ENCODE measurements around the gene PC.

The PC gene

DNA sequence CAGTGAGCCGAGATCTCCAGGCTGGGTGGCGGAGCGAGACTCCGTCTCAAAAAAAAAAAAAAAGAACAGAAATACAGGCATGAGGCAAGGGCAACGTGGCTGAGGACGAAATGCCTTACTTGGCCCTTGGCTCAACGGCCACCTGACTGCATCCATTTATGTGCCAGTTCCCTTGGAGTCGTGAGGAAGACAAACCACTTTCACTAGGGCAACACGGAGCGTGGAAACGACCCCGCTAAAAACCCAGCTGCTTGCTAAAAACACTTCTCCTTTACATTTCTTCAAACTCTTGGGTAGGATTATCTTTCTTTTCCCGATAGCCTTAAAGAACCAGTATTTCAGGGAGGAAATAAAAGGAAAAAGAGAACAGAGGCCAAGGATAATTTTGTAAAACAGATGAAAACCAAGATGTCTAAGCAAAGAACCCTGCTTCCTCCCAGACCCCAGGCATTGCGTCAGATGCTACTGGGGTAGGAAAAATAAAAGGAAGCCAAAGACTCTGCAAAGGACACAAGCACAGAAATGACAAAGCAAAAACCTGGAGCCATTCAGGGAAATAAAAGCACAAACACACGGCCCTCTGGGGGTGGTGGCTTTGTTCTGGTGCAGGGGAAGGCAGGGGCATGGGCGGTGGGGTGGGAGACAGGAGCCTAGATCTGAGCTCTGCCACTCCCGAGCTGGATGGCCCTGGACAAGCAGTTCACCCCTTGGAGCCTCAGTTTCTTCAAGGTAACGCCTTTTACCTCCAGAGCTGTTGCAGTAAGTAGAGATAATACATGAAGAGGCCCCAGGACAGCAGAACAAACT, 37.0 kb downstream of the PC start:
- H3K27ac ChIP-seq (ENCODE audit: low read depth, low read length), result peak overlapping the region; percentile 18; the same call in 1 of the 2 replicates

GRCh38 chr11:66919923-66920322, 38.3 kb downstream of the PC start:
- H3K4me3 ChIP-seq (ENCODE audit: low read depth, low read length), result no peak overlapping the region
- no peak overlapping the region for H3K27ac ChIP-seq (ENCODE audit: low read depth, low read length)
- no peak overlapping the region for H3K9ac ChIP-seq (ENCODE audit: low read length)
- peaks cover 35% of the 10 kb centered on the region for H3K4me1 ChIP-seq (ENCODE audit: control insufficient read depth, insufficient read depth, low read length)
- no peaks in the 10 kb centered on the region for H3K36me3 ChIP-seq (ENCODE audit: control insufficient read depth, insufficient read depth, low read length)
- H3K27me3 ChIP-seq (ENCODE audit: control insufficient read depth, insufficient read depth, low read length), result no peaks in the 10 kb centered on the region
- peaks cover 3% of the 10 kb centered on the region for H3K9me3 ChIP-seq (ENCODE audit: control insufficient read depth, insufficient read depth, low read depth, low read length)

More for the DNA sequence above, 37.0 kb downstream of the PC start:
- H3K4me3 ChIP-seq (ENCODE audit: low read depth, low read length), result no peak overlapping the region
- H3K9me3 ChIP-seq (ENCODE audit: control insufficient read depth, insufficient read depth, low read depth, low read length), result peaks cover 3% of the 10 kb centered on the region
- no peaks in the 10 kb centered on the region for H3K27me3 ChIP-seq (ENCODE audit: control insufficient read depth, insufficient read depth, low read length)
- no peak overlapping the region for H3K9ac ChIP-seq (ENCODE audit: low read length)
- peaks cover 22% of the 10 kb centered on the region for H3K4me1 ChIP-seq (ENCODE audit: control insufficient read depth, insufficient read depth, low read length)
- no peaks in the 10 kb centered on the region for H3K36me3 ChIP-seq (ENCODE audit: control insufficient read depth, insufficient read depth, low read length)

- H3K9me3 ChIP-seq (ENCODE audit: control insufficient read depth, insufficient read depth, low read depth, low read length), result no peaks in the 10 kb centered on the region; the same call in 1 of the 2 replicates
- no peak overlapping the region for H3K4me3 ChIP-seq (ENCODE audit: low read depth, low read length)
- H3K36me3 ChIP-seq (ENCODE audit: control insufficient read depth, insufficient read depth, low read length), result no peaks in the 10 kb centered on the region
- H3K4me1 ChIP-seq (ENCODE audit: control insufficient read depth, insufficient read depth, low read length), result peaks cover 39% of the 10 kb centered on the region
- H3K27me3 ChIP-seq (ENCODE audit: control insufficient read depth, insufficient read depth, low read length), result no peaks in the 10 kb centered on the region
- no peak overlapping the region for H3K9ac ChIP-seq (ENCODE audit: low read length)
- no peak overlapping the region for H3K27ac ChIP-seq (ENCODE audit: low read depth, low read length)
These were observed 39.4 kb downstream of the PC start for GRCh38 chr11:66918741-66919140.

GRCh38 chr11:66915866-66916265, 42.3 kb downstream of the PC start:
- H3K4me3 ChIP-seq (ENCODE audit: low read depth, low read length), result no peak overlapping the region
- H3K4me1 ChIP-seq (ENCODE audit: control insufficient read depth, insufficient read depth, low read length), result peaks cover 43% of the 10 kb centered on the region
- no peak overlapping the region for H3K9ac ChIP-seq (ENCODE audit: low read length)
- no peaks in the 10 kb centered on the region for H3K27me3 ChIP-seq (ENCODE audit: control insufficient read depth, insufficient read depth, low read length)
- no peak overlapping the region for H3K27ac ChIP-seq (ENCODE audit: low read depth, low read length)
- H3K9me3 ChIP-seq (ENCODE audit: control insufficient read depth, insufficient read depth, low read depth, low read length), result no peaks in the 10 kb centered on the region
- no peaks in the 10 kb centered on the region for H3K36me3 ChIP-seq (ENCODE audit: control insufficient read depth, insufficient read depth, low read length)

- Histone ChIP-seq H3K4me1 (ENCODE audit: control insufficient read depth, insufficient read depth, low read length) (peaks cover 44% of the 10 kb centered on the region), H3K36me3 (ENCODE audit: control insufficient read depth, insufficient read depth, low read length) (no peaks in the 10 kb centered on the region), H3K9ac (ENCODE audit: low read length) (no peak overlapping the region), H3K9me3 (ENCODE audit: control insufficient read depth, insufficient read depth, low read depth, low read length) (no peaks in the 10 kb centered on the region), H3K27ac (ENCODE audit: low read depth, low read length) (no peak overlapping the region), H3K4me3 (ENCODE audit: low read depth, low read length) (no peak overlapping the region), H3K27me3 (ENCODE audit: control insufficient read depth, insufficient read depth, low read length) (no peaks in the 10 kb centered on the region)
These were observed 42.9 kb downstream of the PC start for GRCh38 chr11:66915046-66915832.

DNA sequence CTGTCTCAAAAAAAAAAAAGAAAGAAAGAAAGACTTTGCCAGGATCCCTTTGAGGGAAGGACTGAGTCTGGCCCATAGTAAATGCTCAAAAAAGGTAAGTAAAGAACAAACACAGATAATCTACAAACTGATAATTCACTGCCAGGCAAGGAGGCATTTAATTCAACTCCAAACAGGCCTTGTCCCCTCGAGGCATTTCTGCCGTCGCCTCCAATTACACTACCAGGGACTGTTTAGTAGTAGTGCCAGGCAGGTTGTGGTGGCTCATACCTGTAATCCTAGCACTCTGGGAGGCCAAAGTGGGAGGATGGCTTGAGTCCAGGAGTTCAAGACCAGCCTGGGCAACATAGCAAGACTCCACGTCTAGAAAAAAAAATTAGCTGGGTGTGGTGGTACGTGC, 43.7 kb downstream of the PC start:
- Histone ChIP-seq H3K4me3 (ENCODE audit: low read depth, low read length) (no peak overlapping the region), H3K27me3 (ENCODE audit: control insufficient read depth, insufficient read depth, low read length) (no peaks in the 10 kb centered on the region), H3K27ac (ENCODE audit: low read depth, low read length) (no peak overlapping the region), H3K9me3 (ENCODE audit: control insufficient read depth, insufficient read depth, low read depth, low read length) (no peaks in the 10 kb centered on the region), H3K36me3 (ENCODE audit: control insufficient read depth, insufficient read depth, low read length) (no peaks in the 10 kb centered on the region), H3K9ac (ENCODE audit: low read length) (no peak overlapping the region), H3K4me1 (ENCODE audit: control insufficient read depth, insufficient read depth, low read length) (peaks cover 41% of the 10 kb centered on the region)

DNA sequence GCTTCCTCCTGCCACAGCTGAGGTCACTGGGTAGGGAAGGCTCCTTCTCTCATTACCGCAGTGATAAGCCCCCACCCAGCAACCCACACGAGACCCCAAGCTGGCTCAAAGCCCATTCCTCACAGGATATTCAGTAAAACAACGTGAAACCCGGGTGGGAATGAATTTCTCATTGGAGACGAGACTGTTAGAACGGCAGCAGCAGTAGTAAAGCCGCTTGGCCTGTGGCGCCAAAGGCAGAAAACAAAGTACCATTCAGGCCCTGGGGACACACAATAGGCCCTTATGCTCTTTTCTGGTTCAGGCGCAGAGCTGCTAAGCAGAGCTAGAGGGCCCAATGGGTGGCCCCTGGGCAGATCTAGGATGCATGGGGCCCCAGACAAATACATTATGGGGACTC, 45.3 kb downstream of the PC start:
- no peak overlapping the region for H3K27ac ChIP-seq (ENCODE audit: low read depth, low read length)
- H3K36me3 ChIP-seq (ENCODE audit: control insufficient read depth, insufficient read depth, low read length), result no peaks in the 10 kb centered on the region
- H3K4me3 ChIP-seq (ENCODE audit: low read depth, low read length), result no peak overlapping the region
- H3K9ac ChIP-seq (ENCODE audit: low read length), result no peak overlapping the region
- H3K4me1 ChIP-seq (ENCODE audit: control insufficient read depth, insufficient read depth, low read length), result peaks cover 41% of the 10 kb centered on the region
- no peaks in the 10 kb centered on the region for H3K27me3 ChIP-seq (ENCODE audit: control insufficient read depth, insufficient read depth, low read length)
- no peaks in the 10 kb centered on the region for H3K9me3 ChIP-seq (ENCODE audit: control insufficient read depth, insufficient read depth, low read depth, low read length)

GRCh38 chr11:66912361-66912760, 45.8 kb downstream of the PC start:
- H3K4me1 ChIP-seq (ENCODE audit: control insufficient read depth, insufficient read depth, low read length), result peaks cover 41% of the 10 kb centered on the region
- H3K9ac ChIP-seq (ENCODE audit: low read length), result no peak overlapping the region
- H3K9me3 ChIP-seq (ENCODE audit: control insufficient read depth, insufficient read depth, low read depth, low read length), result no peaks in the 10 kb centered on the region
- no peak overlapping the region for H3K4me3 ChIP-seq (ENCODE audit: low read depth, low read length)
- no peaks in the 10 kb centered on the region for H3K27me3 ChIP-seq (ENCODE audit: control insufficient read depth, insufficient read depth, low read length)
- no peaks in the 10 kb centered on the region for H3K36me3 ChIP-seq (ENCODE audit: control insufficient read depth, insufficient read depth, low read length)
- no peak overlapping the region for H3K27ac ChIP-seq (ENCODE audit: low read depth, low read length)

- Histone ChIP-seq H3K36me3 (ENCODE audit: control insufficient read depth, insufficient read depth, low read length) (no peaks in the 10 kb centered on the region), H3K27ac (ENCODE audit: low read depth, low read length) (no peak overlapping the region), H3K9me3 (ENCODE audit: control insufficient read depth, insufficient read depth, low read depth, low read length) (no peaks in the 10 kb centered on the region), H3K4me1 (ENCODE audit: control insufficient read depth, insufficient read depth, low read length) (peaks cover 47% of the 10 kb centered on the region), H3K27me3 (ENCODE audit: control insufficient read depth, insufficient read depth, low read length) (no peaks in the 10 kb centered on the region), H3K9ac (ENCODE audit: low read length) (no peak overlapping the region), H3K4me3 (ENCODE audit: low read depth, low read length) (no peak overlapping the region)
These were observed 47.5 kb downstream of the PC start for GRCh38 chr11:66910669-66911068.

- H3K36me3 ChIP-seq (ENCODE audit: control insufficient read depth, insufficient read depth, low read length), result no peaks in the 10 kb centered on the region
- H3K9me3 ChIP-seq (ENCODE audit: control insufficient read depth, insufficient read depth, low read depth, low read length), result no peaks in the 10 kb centered on the region
- H3K27ac ChIP-seq (ENCODE audit: low read depth, low read length), result no peak overlapping the region
- peaks cover 46% of the 10 kb centered on the region for H3K4me1 ChIP-seq (ENCODE audit: control insufficient read depth, insufficient read depth, low read length)
- H3K4me3 ChIP-seq (ENCODE audit: low read depth, low read length), result no peak overlapping the region
- no peaks in the 10 kb centered on the region for H3K27me3 ChIP-seq (ENCODE audit: control insufficient read depth, insufficient read depth, low read length)
- no peak overlapping the region for H3K9ac ChIP-seq (ENCODE audit: low read length)
These were observed 48.2 kb downstream of the PC start for GRCh38 chr11:66910016-66910415.

GRCh38 chr11:66909181-66909580, 49.0 kb downstream of the PC start:
- H3K9ac ChIP-seq (ENCODE audit: low read length), result no peak overlapping the region
- H3K9me3 ChIP-seq (ENCODE audit: control insufficient read depth, insufficient read depth, low read depth, low read length), result no peaks in the 10 kb centered on the region
- no peak overlapping the region for H3K4me3 ChIP-seq (ENCODE audit: low read depth, low read length)
- H3K36me3 ChIP-seq (ENCODE audit: control insufficient read depth, insufficient read depth, low read length), result no peaks in the 10 kb centered on the region
- H3K27ac ChIP-seq (ENCODE audit: low read depth, low read length), result no peak overlapping the region
- no peaks in the 10 kb centered on the region for H3K27me3 ChIP-seq (ENCODE audit: control insufficient read depth, insufficient read depth, low read length)
- peaks cover 49% of the 10 kb centered on the region for H3K4me1 ChIP-seq (ENCODE audit: control insufficient read depth, insufficient read depth, low read length)

All from HUES6 (cell line).